H9 (cell line): Measurements from ENCODE around the gene NAA10. TPM values are rescaled to one million over a fixed set of nuclear protein-coding genes. Genes with fewer than 3 reads are reported as not detected.
A peak's percentile ranks its signal among the peaks of the same experiment; 100 is the strongest.

Experiments
- DNase-seq: peaks from one replicate; pipeline ENCODE4 v3.0.0-alpha.2; 2017
- H2AFZ ChIP-seq: one replicate; pipeline ENCODE4 v1.6.1; 2013; ENCODE audit warnings: mild to moderate bottlenecking, low read length, control low read depth, moderate library complexity
- H2AK5ac ChIP-seq: 2 replicates; pipeline ENCODE4 v1.6.1; 2013; ENCODE audit warnings: low read length, control low read depth, mixed read lengths; ENCODE audit not compliant: insufficient read length
- H2BK120ac ChIP-seq: one replicate; pipeline ENCODE4 v1.6.1; 2013; ENCODE audit warnings: low read depth, mild to moderate bottlenecking, low read length, control low read depth, inconsistent platforms; ENCODE audit not compliant: poor library complexity, severe bottlenecking
- H2BK12ac ChIP-seq: 2 replicates; pipeline ENCODE4 v1.6.1; 2013; ENCODE audit warnings: low read length, control low read depth, mixed read lengths, low read depth; ENCODE audit not compliant: insufficient read length
- H2BK15ac ChIP-seq: 2 replicates; pipeline ENCODE4 v1.6.1; 2013; ENCODE audit warnings: low read depth, low read length, control low read depth
- H2BK20ac ChIP-seq: one replicate; pipeline ENCODE4 v1.6.1; 2013; ENCODE audit warnings: low read depth, mild to moderate bottlenecking, low read length, control low read depth, inconsistent platforms; ENCODE audit not compliant: poor library complexity, severe bottlenecking
- H2BK5ac ChIP-seq: 2 replicates; pipeline ENCODE4 v1.6.1; 2013; ENCODE audit warnings: low read length, control low read depth, mixed read lengths; ENCODE audit not compliant: insufficient read length
- H3K14ac ChIP-seq: 2 replicates; pipeline ENCODE4 v1.6.1; 2013; ENCODE audit warnings: low read length, control low read depth; ENCODE audit not compliant: insufficient read depth
- H3K18ac ChIP-seq: 2 replicates; pipeline ENCODE4 v1.6.1; 2013; ENCODE audit warnings: low read depth, mild to moderate bottlenecking, mixed read lengths, low read length, control low read depth; ENCODE audit not compliant: insufficient read length
- H3K23ac ChIP-seq: 2 replicates; pipeline ENCODE4 v1.6.1; 2013; ENCODE audit warnings: low read length, control low read depth, mixed read lengths, low read depth; ENCODE audit not compliant: insufficient read length
- H3K23me2 ChIP-seq: 2 replicates; pipeline ENCODE4 v1.6.1; 2013; ENCODE audit warnings: low read depth, mild to moderate bottlenecking, mixed read lengths, low read length, control low read depth; ENCODE audit not compliant: insufficient read length, poor library complexity, severe bottlenecking
- H3K27ac ChIP-seq: 2 replicates; pipeline ENCODE4 v1.5.1; 2013; ENCODE audit warnings: low read length, control low read depth, mixed read lengths, low read depth; ENCODE audit not compliant: insufficient read length
- H3K27me3 ChIP-seq: 2 replicates; pipeline ENCODE4 v1.6.1; 2013; ENCODE audit warnings: low read length, control low read depth, inconsistent platforms; ENCODE audit not compliant: insufficient read depth
- H3K4ac ChIP-seq: 2 replicates; pipeline ENCODE4 v1.6.1; 2013; ENCODE audit warnings: low read depth, mild to moderate bottlenecking, control low read depth, inconsistent platforms, low read length, moderate library complexity
- H3K4me1 ChIP-seq: 2 replicates; pipeline ENCODE4 v1.6.1; 2013; ENCODE audit warnings: low read length, control low read depth, inconsistent platforms; ENCODE audit not compliant: insufficient read depth
- H3K4me2 ChIP-seq: 2 replicates; pipeline ENCODE4 v1.6.1; 2013; ENCODE audit warnings: low read length, control low read depth, mixed read lengths; ENCODE audit not compliant: insufficient read length, insufficient read depth
- H3K56ac ChIP-seq: 2 replicates; pipeline ENCODE4 v1.6.1; 2013; ENCODE audit warnings: low read depth, mild to moderate bottlenecking, mixed read lengths, low read length, control low read depth; ENCODE audit not compliant: insufficient read length
- H3K79me1 ChIP-seq: 2 replicates; pipeline ENCODE4 v1.6.1; 2013; ENCODE audit warnings: low read depth, mild to moderate bottlenecking, moderate library complexity, low read length, control low read depth, inconsistent platforms; ENCODE audit not compliant: insufficient read depth, poor library complexity, severe bottlenecking
- H3K79me2 ChIP-seq: 2 replicates; pipeline ENCODE4 v1.6.1; 2013; ENCODE audit warnings: low read length, control low read depth, inconsistent platforms; ENCODE audit not compliant: insufficient read depth
- H3K9ac ChIP-seq: 2 replicates; pipeline ENCODE4 v1.6.1; 2013; ENCODE audit warnings: low read length, control low read depth, mixed read lengths; ENCODE audit not compliant: insufficient read length; ENCODE audit errors: extremely low read depth
- H3K9me3 ChIP-seq: one replicate; pipeline ENCODE4 v1.6.1; 2013; ENCODE audit warnings: low read depth, low read length, inconsistent platforms; ENCODE audit not compliant: control insufficient read depth
- H3T11ph ChIP-seq: one replicate; pipeline ENCODE4 v1.6.1; 2013; ENCODE audit warnings: mild to moderate bottlenecking, low read length, control low read depth, inconsistent platforms
- H4K20me1 ChIP-seq: one replicate; pipeline ENCODE4 v1.6.1; 2013; ENCODE audit not compliant: control insufficient read depth, insufficient read length, insufficient read depth
- H4K5ac ChIP-seq: 2 replicates; pipeline ENCODE4 v1.6.1; 2013; ENCODE audit warnings: low read depth, mild to moderate bottlenecking, mixed read lengths, low read length, control low read depth; ENCODE audit not compliant: insufficient read length
- H4K8ac ChIP-seq: replicated peaks from 2 replicates; pipeline ENCODE4 v1.6.1; 2013; ENCODE audit warnings: low read length, control low read depth, mixed read lengths, low read depth; ENCODE audit not compliant: insufficient read length
- H4K91ac ChIP-seq: 2 replicates; pipeline ENCODE4 v1.6.1; 2013; ENCODE audit warnings: low read depth, mild to moderate bottlenecking, moderate library complexity, mixed read lengths, low read length, control low read depth; ENCODE audit not compliant: insufficient read length
- H3K27ac Mint-ChIP-seq, 3 experiments: 2 replicates in 2 of 3; 3 replicates in 1 of 3; pipeline ENCODE4 v1.8.0; 2020 to 2021; ENCODE audit warnings: mixed read lengths in 3 of 3, mild to moderate bottlenecking in 1 of 3, moderate library complexity in 1 of 3
- H3K27me3 Mint-ChIP-seq: 2 replicates; pipeline ENCODE4 v1.8.0; 2021; ENCODE audit warnings: low read depth, mild to moderate bottlenecking, moderate library complexity, mixed read lengths
- H3K36me3 Mint-ChIP-seq, 3 experiments: 2 replicates in 2 of 3; 3 replicates in 1 of 3; pipeline ENCODE4 v1.8.0; 2020 to 2021; ENCODE audit warnings: low read depth in 3 of 3, mixed read lengths in 3 of 3; ENCODE audit not compliant: insufficient read depth in 1 of 3
- H3K4me1 Mint-ChIP-seq, 2 experiments: 2 replicates each; pipeline ENCODE4 v1.8.0; 2020; ENCODE audit warnings: mixed read lengths in 2 of 2
- H3K4me3 Mint-ChIP-seq, 2 experiments: 2 replicates in 1 of 2; 3 replicates in 1 of 2; pipeline ENCODE4 v1.8.0; 2020 to 2021; ENCODE audit warnings: mild to moderate bottlenecking in 2 of 2, mixed read lengths in 2 of 2, moderate library complexity in 1 of 2
- H3K9me3 Mint-ChIP-seq, 2 experiments: 2 replicates in 1 of 2; 3 replicates in 1 of 2; pipeline ENCODE4 v1.8.0; 2020; ENCODE audit warnings: mild to moderate bottlenecking in 2 of 2, mixed read lengths in 2 of 2, moderate library complexity in 1 of 2
- WGBS: extraction: QIAGEN DNeasy Blood & Tissue Kit; methylation state at CpG from one replicate; pipeline ENCODE4 v1.1.7; 2013; ENCODE audit warnings: missing lambda C conversion rate, low lambda C conversion rate, mixed read lengths; ENCODE audit not compliant: insufficient read length; ENCODE audit errors: extremely low coverage; 5-methylcytosine and 5-hydroxymethylcytosine counted together
- total RNA-seq: library from RNA; stranded (reverse); gene quantifications from 2 replicates; pipeline ENCODE4 v1.2.1, GENCODE V29; 2021
- TF ChIP-seq, protein P1 (sequence below): fragments of 200-600 bp; sonication (generic); conservative IDR thresholded peaks from 3 replicates; pipeline ENCODE4 v1.8.0; 2021; ENCODE audit warnings: antibody characterized with exemption, mild to moderate bottlenecking

NAA10 gene
- total RNA-seq, 1 experiment from 2014 or later, result 101 TPM

DNA sequence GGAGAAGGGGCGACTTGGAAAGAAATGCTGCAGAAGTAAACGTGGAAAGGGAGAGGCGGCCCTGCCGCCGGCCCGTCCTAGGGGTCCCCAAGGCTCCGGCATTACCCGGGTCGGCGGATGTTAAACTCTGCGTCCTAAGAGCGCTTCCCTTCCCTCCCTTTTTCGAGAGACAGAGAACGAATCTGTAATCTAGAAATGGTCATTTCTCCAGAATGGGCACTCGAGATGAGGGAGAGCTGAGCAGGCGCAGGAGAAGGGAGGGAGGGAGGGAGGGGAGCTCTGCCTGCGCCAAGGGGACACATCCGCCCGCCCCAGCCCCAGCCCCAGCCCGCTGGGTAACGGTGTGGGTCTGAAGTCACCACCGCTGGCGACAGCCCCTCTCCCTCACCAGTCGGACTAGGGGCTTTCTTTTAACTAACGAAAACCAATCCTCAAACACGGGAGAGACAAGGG lies 35.1 kb upstream of the NAA10 start:
- Histone ChIP-seq H3K9me3 (no peaks in the 10 kb centered on the region), H3T11ph (no peak overlapping the region), H3K4ac (no peak overlapping the region), H2BK20ac (no peak overlapping the region), H3K79me2 (peaks cover 47% of the 10 kb centered on the region; the same call in 1 of the 2 replicates), H3K9ac (peak overlapping the region; percentile 4), H2BK15ac (no peak overlapping the region), H3K4me1 (peaks cover 4% of the 10 kb centered on the region; the same call in 1 of the 2 replicates), H3K18ac (no peak overlapping the region), H3K56ac (no peak overlapping the region), H4K8ac (no peak overlapping the region), H3K23me2 (peaks cover 18% of the 10 kb centered on the region), H2BK12ac (no peak overlapping the region), H3K23ac (no peak overlapping the region), H2AFZ (no peak overlapping the region), H3K79me1 (peaks cover 1% of the 10 kb centered on the region), H2BK5ac (no peak overlapping the region), H3K27me3 (no peaks in the 10 kb centered on the region), H2AK5ac (no peak overlapping the region), H4K91ac (no peak overlapping the region), H3K4me2 (peak overlapping the region; percentile 80), H4K20me1 (no peaks in the 10 kb centered on the region), H3K27ac (no peak overlapping the region), H4K5ac (no peak overlapping the region), H2BK120ac (no peak overlapping the region), H3K14ac (no peak overlapping the region)
- no CpG with 5 or more reads among the region's 26 CpGs for WGBS
- no peaks in the 10 kb centered on the region for H3K27me3 Mint-ChIP-seq
- peaks cover 9 to 26% (median 9%) of the 10 kb centered on the region in 3 experiments for H3K36me3 Mint-ChIP-seq
- H3K9me3 Mint-ChIP-seq, result peaks cover 4 to 5% of the 10 kb centered on the region in 2 experiments; a peak in 3 of 5 replicates
- H3K4me1 Mint-ChIP-seq, result peaks cover 42 to 53% of the 10 kb centered on the region in 2 experiments
- peak overlapping the region; percentile 100 for H3K4me3 Mint-ChIP-seq
- peak overlapping the region; percentile 58 to 90 (median 79); a peak in 4 of 7 replicates for H3K27ac Mint-ChIP-seq
- TF ChIP-seq, protein P1, sequence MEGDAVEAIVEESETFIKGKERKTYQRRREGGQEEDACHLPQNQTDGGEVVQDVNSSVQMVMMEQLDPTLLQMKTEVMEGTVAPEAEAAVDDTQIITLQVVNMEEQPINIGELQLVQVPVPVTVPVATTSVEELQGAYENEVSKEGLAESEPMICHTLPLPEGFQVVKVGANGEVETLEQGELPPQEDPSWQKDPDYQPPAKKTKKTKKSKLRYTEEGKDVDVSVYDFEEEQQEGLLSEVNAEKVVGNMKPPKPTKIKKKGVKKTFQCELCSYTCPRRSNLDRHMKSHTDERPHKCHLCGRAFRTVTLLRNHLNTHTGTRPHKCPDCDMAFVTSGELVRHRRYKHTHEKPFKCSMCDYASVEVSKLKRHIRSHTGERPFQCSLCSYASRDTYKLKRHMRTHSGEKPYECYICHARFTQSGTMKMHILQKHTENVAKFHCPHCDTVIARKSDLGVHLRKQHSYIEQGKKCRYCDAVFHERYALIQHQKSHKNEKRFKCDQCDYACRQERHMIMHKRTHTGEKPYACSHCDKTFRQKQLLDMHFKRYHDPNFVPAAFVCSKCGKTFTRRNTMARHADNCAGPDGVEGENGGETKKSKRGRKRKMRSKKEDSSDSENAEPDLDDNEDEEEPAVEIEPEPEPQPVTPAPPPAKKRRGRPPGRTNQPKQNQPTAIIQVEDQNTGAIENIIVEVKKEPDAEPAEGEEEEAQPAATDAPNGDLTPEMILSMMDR, result no peak
- no peak for DNase-seq
